ENCODE results near the gene FBXO48.

FBXO48 gene

GRCh38 chr2:68434981-68435380 is 32.1 kb downstream of the FBXO48 start:
- DNase-seq (ENCODE audit: extremely low spot score), result no peak
- CTCF ChIA-PET, result no interaction called here
- no peak for TF ChIP-seq L3MBTL2 (conservative IDR thresholded peaks at IDR 0.05)
- TF ChIP-seq ZNF384 (IDR thresholded peaks at IDR 0.05), result no peak
- no peak for TF ChIP-seq CTBP1 (IDR thresholded peaks at IDR 0.05; ENCODE audit: borderline replicate concordance)
- TF ChIP-seq FOXM1 (IDR thresholded peaks at IDR 0.05; ENCODE audit: borderline replicate concordance), result no peak
- TF ChIP-seq TARDBP (IDR thresholded peaks at IDR 0.05), result no peak
- no peak for TF ChIP-seq FOXA1 (IDR thresholded peaks at IDR 0.05)
- TF ChIP-seq LEF1 (IDR thresholded peaks at IDR 0.05; ENCODE audit: borderline replicate concordance), result no peak
- POLR2A ChIA-PET, result no interaction called here

DNA sequence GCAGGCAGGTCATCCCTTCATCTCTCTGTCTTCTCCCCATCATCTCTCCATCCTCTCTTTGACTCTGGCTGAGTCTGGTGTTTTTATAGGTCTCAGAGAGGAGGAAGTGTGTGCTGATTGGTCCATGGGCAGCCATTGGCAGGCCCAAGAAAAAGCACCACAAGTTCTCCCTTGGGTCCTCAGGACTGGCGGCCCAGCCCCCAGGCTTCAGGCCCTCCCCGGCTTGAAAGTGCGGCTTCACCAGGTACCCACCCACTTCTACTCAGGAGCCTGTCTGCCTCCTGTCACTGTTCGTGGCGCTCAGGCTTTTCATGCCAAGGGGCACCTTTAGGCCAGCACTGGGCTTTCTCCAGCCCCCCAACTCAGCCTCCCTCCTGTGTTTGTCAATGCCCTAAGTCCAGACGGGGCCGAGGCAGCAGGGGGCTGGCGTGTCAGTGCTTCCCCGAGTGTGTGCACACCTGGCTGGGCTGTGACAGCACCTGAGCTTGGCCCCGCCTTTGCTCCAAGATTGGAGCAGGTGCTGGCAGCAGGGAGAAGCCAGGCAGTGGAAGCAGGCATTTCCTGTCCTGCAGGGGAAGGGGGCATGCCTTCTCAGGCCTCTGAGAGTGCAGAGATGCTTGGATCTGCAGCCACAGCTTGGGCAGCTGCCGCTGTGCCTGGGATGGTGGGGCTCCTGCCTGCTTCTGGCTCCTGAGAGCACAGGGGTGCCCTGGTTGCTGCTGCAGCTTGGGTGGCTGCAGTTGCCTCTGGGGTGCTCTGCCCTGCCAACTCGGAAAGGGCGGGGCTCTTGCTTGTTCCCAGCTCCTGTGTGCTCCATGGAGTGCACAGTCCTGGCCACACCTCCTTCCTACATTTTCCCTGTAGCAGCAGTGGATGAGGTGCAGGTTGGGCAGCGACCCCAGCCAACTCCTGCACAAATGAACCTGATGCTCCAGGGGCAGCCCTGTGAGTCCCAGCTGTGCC is 34.1 kb downstream of the FBXO48 start:
- TF ChIP-seq BHLHE40 (IDR thresholded peaks at IDR 0.05; ENCODE audit: borderline replicate concordance), result no peak
- TF ChIP-seq NFRKB (IDR thresholded peaks at IDR 0.05), result no peak
- no peak for TF ChIP-seq FOXM1 (IDR thresholded peaks at IDR 0.05; ENCODE audit: borderline replicate concordance)
- TF ChIP-seq SP1 (IDR thresholded peaks at IDR 0.05), result no peak
- no peak for TF ChIP-seq HDGF (IDR thresholded peaks at IDR 0.05; ENCODE audit: borderline replicate concordance)
- no peak for TF ChIP-seq L3MBTL2 (conservative IDR thresholded peaks at IDR 0.05)
- no peak for TF ChIP-seq LEF1 (IDR thresholded peaks at IDR 0.05; ENCODE audit: borderline replicate concordance)
- TF ChIP-seq ARNT (IDR thresholded peaks at IDR 0.05), result no peak
- no peak for TF ChIP-seq CTBP1 (IDR thresholded peaks at IDR 0.05; ENCODE audit: borderline replicate concordance)
- TF ChIP-seq FOXK2 (IDR thresholded peaks at IDR 0.05), result no peak
- TF ChIP-seq TARDBP (IDR thresholded peaks at IDR 0.05), result no peak
- TF ChIP-seq FOXA1 (IDR thresholded peaks at IDR 0.05), result no peak
- TF ChIP-seq, protein P1, sequence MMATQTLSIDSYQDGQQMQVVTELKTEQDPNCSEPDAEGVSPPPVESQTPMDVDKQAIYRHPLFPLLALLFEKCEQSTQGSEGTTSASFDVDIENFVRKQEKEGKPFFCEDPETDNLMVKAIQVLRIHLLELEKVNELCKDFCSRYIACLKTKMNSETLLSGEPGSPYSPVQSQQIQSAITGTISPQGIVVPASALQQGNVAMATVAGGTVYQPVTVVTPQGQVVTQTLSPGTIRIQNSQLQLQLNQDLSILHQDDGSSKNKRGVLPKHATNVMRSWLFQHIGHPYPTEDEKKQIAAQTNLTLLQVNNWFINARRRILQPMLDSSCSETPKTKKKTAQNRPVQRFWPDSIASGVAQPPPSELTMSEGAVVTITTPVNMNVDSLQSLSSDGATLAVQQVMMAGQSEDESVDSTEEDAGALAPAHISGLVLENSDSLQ (IDR thresholded peaks at IDR 0.05), result no peak
- TF ChIP-seq ZNF384 (IDR thresholded peaks at IDR 0.05), result no peak
- no peak for TF ChIP-seq SUZ12 (IDR thresholded peaks at IDR 0.05)
- no peak for TF ChIP-seq ELF4 (IDR thresholded peaks at IDR 0.05)
- no peak for DNase-seq (ENCODE audit: extremely low spot score)
- CTCF ChIA-PET, result no interaction called here
- POLR2A ChIA-PET, result no interaction called here

DNA sequence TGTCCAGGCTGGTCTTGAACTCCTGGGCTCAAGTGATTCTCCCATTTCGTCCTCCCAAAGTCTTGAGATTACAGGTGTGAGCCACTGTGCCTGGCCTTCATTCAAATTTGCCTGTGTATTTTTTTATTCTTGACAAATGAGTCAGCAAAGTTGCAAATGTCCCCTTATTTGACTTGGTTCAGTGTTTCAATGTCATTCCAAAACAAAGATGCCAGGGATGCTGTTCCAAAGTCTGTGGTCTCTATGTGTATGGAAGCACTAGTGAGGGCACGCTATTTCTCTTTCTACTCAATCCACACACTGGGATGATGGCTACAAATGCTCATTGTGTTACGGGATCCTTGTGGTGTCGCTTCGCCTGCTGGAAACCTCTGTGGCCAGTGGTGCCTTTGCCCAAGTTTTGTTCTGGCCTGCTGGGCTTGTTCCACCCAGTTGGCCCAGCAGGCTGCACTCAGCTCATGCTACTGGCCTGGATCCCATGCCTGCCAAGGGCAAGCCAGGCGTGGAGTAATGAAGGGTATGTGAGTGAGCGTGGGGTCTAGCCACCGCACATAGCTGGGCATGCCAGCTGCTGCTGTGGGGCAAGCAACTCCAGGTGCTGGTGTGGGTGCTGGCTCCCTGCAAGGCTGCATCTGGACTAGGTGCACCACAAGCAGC is 35.6 kb downstream of the FBXO48 start:
- TF ChIP-seq L3MBTL2 (conservative IDR thresholded peaks at IDR 0.05), result no peak
- TF ChIP-seq HDGF (IDR thresholded peaks at IDR 0.05; ENCODE audit: borderline replicate concordance), result no peak
- no peak for TF ChIP-seq ARNT (IDR thresholded peaks at IDR 0.05)
- no peak for TF ChIP-seq FOXK2 (IDR thresholded peaks at IDR 0.05)
- no peak for TF ChIP-seq CTBP1 (IDR thresholded peaks at IDR 0.05; ENCODE audit: borderline replicate concordance)
- TF ChIP-seq FOXM1 (IDR thresholded peaks at IDR 0.05; ENCODE audit: borderline replicate concordance), result no peak
- ChIA-PET CTCF (no interaction called here), POLR2A (no interaction called here)
- DNase-seq (ENCODE audit: extremely low spot score), result no peak

DNA sequence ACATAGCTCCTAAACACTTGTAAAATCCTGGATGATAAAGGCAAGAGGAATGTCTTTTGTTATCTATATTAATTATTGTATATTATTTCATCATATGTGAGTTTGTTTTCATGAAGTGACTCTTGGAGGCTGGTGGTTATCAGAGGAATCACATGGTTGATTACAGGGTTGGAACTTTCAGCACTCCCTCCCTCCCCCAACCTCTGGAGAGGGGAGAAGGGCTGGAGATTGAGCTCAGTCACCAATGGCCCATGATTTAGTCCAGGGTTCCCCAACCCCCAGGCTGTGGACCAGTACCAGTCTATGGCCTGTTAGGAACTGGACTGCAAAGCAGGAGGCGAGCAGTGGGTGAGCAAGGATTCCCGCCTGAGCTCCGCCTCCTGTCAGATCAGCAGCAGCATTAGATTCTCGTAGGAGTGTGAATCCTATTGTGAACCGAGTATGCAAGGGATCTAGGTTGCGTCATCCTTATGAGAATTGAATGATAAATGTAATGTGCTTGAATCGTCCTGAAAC is 37.7 kb downstream of the FBXO48 start:
- CTCF ChIA-PET, result interaction anchor here (0.6 to 1.5 kb wide), 2 partner anchors 12 to 213 kb away, joined by 4 to 5 read pairs; no protein-coding TSS in a partner anchor
- no peak for DNase-seq (ENCODE audit: extremely low spot score)
- POLR2A ChIA-PET, result no interaction called here
- TF ChIP-seq TARDBP (IDR thresholded peaks at IDR 0.05) (no peak), SP1 (IDR thresholded peaks at IDR 0.05) (no peak), FOXM1 (IDR thresholded peaks at IDR 0.05; ENCODE audit: borderline replicate concordance) (no peak), FOXA1 (IDR thresholded peaks at IDR 0.05) (no peak)

GRCh38 chr2:68428746-68429145 is 38.3 kb downstream of the FBXO48 start:
- DNase-seq (ENCODE audit: extremely low spot score), result no peak
- CTCF ChIA-PET, result interaction anchor here (1.5 kb wide), 1 partner anchor 13 kb away, joined by 5 read pairs; no protein-coding TSS in a partner anchor
- POLR2A ChIA-PET, result no interaction called here
- TF ChIP-seq FOXM1 (IDR thresholded peaks at IDR 0.05; ENCODE audit: borderline replicate concordance) (no peak), HDGF (IDR thresholded peaks at IDR 0.05; ENCODE audit: borderline replicate concordance) (no peak)

GRCh38 chr2:68428126-68428525 is 39.0 kb downstream of the FBXO48 start:
- TF ChIP-seq L3MBTL2 (conservative IDR thresholded peaks at IDR 0.05), result no peak
- TF ChIP-seq ELF4 (IDR thresholded peaks at IDR 0.05), result no peak
- TF ChIP-seq NFRKB (IDR thresholded peaks at IDR 0.05), result no peak
- TF ChIP-seq TARDBP (IDR thresholded peaks at IDR 0.05), result no peak
- no peak for TF ChIP-seq FOXA1 (IDR thresholded peaks at IDR 0.05)
- no peak for TF ChIP-seq SP1 (IDR thresholded peaks at IDR 0.05)
- TF ChIP-seq CTBP1 (IDR thresholded peaks at IDR 0.05; ENCODE audit: borderline replicate concordance), result no peak
- TF ChIP-seq FOXM1 (IDR thresholded peaks at IDR 0.05; ENCODE audit: borderline replicate concordance), result no peak
- no peak for TF ChIP-seq FOXK2 (IDR thresholded peaks at IDR 0.05)
- POLR2A ChIA-PET, result no interaction called here
- no peak for DNase-seq (ENCODE audit: extremely low spot score)
- CTCF ChIA-PET, result interaction anchor here (1.5 kb wide), 1 partner anchor 14 kb away, joined by 5 read pairs; no protein-coding TSS in a partner anchor

DNA sequence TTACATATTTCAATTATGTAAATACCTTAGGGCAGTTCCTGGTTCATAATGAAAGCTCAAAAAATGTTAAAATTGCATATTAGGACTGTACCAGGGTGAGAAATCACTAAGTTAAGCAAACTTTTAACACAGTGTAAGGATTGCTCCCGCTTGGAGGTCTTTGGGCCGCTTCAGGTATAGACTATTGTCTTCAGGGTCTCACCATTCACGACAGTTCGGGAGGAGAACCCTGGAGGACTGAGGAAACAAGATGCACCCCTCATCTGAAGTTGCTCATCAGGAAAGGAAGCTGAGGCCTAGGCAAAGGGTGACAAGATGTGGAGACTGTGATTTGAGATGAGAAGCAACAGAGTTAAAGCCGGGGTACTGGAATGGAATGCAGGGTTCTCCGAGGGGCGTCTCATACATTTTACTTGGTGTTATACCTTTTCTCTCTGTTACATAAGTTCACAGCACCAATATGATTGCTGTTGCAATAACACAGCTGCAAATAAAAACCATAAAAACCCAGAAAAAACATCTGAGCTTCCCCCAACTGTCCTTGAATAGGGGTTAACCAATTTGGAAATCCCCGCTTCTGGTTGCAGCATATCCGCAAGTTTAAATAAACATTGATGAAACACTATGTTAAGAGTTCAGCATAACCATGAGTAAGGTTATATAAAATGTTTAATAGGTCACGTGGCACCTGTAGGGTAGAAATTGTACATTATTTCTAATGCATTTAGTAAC is 40.1 kb downstream of the FBXO48 start:
- POLR2A ChIA-PET, result no interaction called here
- TF ChIP-seq, protein P1 (IDR thresholded peaks at IDR 0.05), result no peak
- TF ChIP-seq HDGF (IDR thresholded peaks at IDR 0.05; ENCODE audit: borderline replicate concordance) (no peak), LEF1 (IDR thresholded peaks at IDR 0.05; ENCODE audit: borderline replicate concordance) (no peak), FOXA1 (IDR thresholded peaks at IDR 0.05) (no peak), FOXM1 (IDR thresholded peaks at IDR 0.05; ENCODE audit: borderline replicate concordance) (no peak), CTBP1 (IDR thresholded peaks at IDR 0.05; ENCODE audit: borderline replicate concordance) (no peak), BHLHE40 (IDR thresholded peaks at IDR 0.05; ENCODE audit: borderline replicate concordance) (no peak), L3MBTL2 (conservative IDR thresholded peaks at IDR 0.05) (no peak), SP1 (IDR thresholded peaks at IDR 0.05) (no peak), ZNF384 (IDR thresholded peaks at IDR 0.05) (no peak), NFRKB (IDR thresholded peaks at IDR 0.05) (no peak), FOXK2 (IDR thresholded peaks at IDR 0.05) (no peak), ELF4 (IDR thresholded peaks at IDR 0.05) (no peak), SUZ12 (IDR thresholded peaks at IDR 0.05) (no peak)
- no peak for DNase-seq (ENCODE audit: extremely low spot score)
- CTCF ChIA-PET, result interaction anchor here (1.1 kb wide), 1 partner anchor 13 kb away, joined by 4 read pairs; no protein-coding TSS in a partner anchor

Measured in HEK293T (cell line).